Gastrocnemius medialis (tissue), 4 donors: ENCODE data around the gene CCSER2.
A peak's percentile ranks its signal among the peaks of the same experiment; 100 is the strongest.

ENCODE experiments used
- CTCF ChIP-seq, 5 experiments: fragments of 450-650 bp in 3 of 5; fragments of 200-600 bp in 2 of 5; sonication (generic) in 2 of 5; IDR thresholded peaks in 4 of 5; conservative IDR thresholded peaks in 1 of 5; 1 replicate in 4 of 5; 2 replicates in 1 of 5; pipeline ENCODE4 v1.5.1; 2016 to 2019; ENCODE audit warnings: antibody characterized with exemption in 5 of 5, mild to moderate bottlenecking in 3 of 5, moderate library complexity in 3 of 5
- POLR2A ChIP-seq, 2 donors: fragments of 450-650 bp; IDR thresholded peaks; one replicate each; pipeline ENCODE4 v1.6.1; 2017; ENCODE audit warnings: antibody characterized with exemption in 2 of 2, mild to moderate bottlenecking in 2 of 2, moderate library complexity in 2 of 2

- TF ChIP-seq POLR2A (IDR thresholded peaks at IDR 0.05) = no peak
- peak; percentile 69 to 83 (median 72) for TF ChIP-seq CTCF (IDR thresholded peaks at IDR 0.05 in 4 of 5, conservative IDR thresholded peaks at IDR 0.05 in 1 of 5)
Measured at GRCh38 chr10:84375011-84375410, 46.6 kb downstream of the CCSER2 start.
